K562 (cell line): ENCODE data around the gene ZNF385D. TPM values are rescaled to one million over a fixed set of nuclear protein-coding genes. Genes with fewer than 3 reads are reported as not detected.

Experiments used
- EHMT2 ChIP-seq: fragments of 450-650 bp; IDR thresholded peaks from 2 replicates; pipeline ENCODE4 v1.6.1; 2018; ENCODE audit warnings: antibody characterized with exemption
- ERF ChIP-seq: fragments of 450-650 bp; formaldehyde crosslinking; IDR thresholded peaks from 2 replicates; pipeline ENCODE4 v1.4.0; 2020; ENCODE audit warnings: mild to moderate bottlenecking, mixed read lengths
- FOSL1 ChIP-seq: fragments of 200-800 bp; sonication (Bioruptor generic); conservative IDR thresholded peaks from 2 replicates; pipeline ENCODE4 v1.6.1; 2016; ENCODE audit warnings: missing genetic modification characterization, missing compliant biosample characterization
- RBM34 ChIP-seq: fragments of 200-400 bp; formaldehyde crosslinking; IDR thresholded peaks from 2 replicates; pipeline ENCODE4 v1.6.1; 2018; ENCODE audit warnings: low read length, borderline replicate concordance; ENCODE audit not compliant: insufficient read depth
- ZNF3 ChIP-seq: fragments of 250-450 bp; sonication (Bioruptor Pico); IDR thresholded peaks from 2 replicates; pipeline ENCODE4 v1.5.0; 2021; ENCODE audit warnings: mild to moderate bottlenecking, moderate library complexity
- ZNF717 ChIP-seq: fragments of 250-450 bp; sonication (Bioruptor Pico); IDR thresholded peaks from 2 replicates; pipeline ENCODE4 v1.5.0; 2021
- polyA plus RNA-seq, 8 experiments: library from polyadenylated mRNA; depleted of rRNA in 4 of 8; stranded (reverse) in 5 of 8; unstranded in 3 of 8; fragments of >200 nt; fragmentation: Nextera tagmentation in 2 of 8; fragmentation: Illumina TruSeq in 1 of 8; extraction: Ambion mirVana in 2 of 8; extraction: Trizol in 1 of 8; gene quantifications; 2 replicates each; pipeline versions ENCODE4 v1.2.1 to v1.2.3, GENCODE V29; 2011 to 2014; ENCODE audit warnings: inconsistent platforms in 1 of 8, missing spikeins in 1 of 8
- total RNA-seq, 7 experiments: library from RNA; depleted of rRNA in 6 of 7; stranded (reverse); fragments of >200 nt in 6 of 7; fragmentation: Illumina TruSeq in 2 of 7; extraction: Trizol in 2 of 7; gene quantifications; 2 replicates each; pipeline versions ENCODE4 v1.2.1 to v1.2.3, GENCODE V29; 2011 to 2021; ENCODE audit warnings: low replicate concordance in 1 of 7
- TF ChIP-seq, protein P1 (sequence below): fragments of 450-650 bp; IDR thresholded peaks from 2 replicates; pipeline ENCODE4 v1.6.1; 2016; ENCODE audit warnings: low read depth, mild to moderate bottlenecking, moderate library complexity
- TF ChIP-seq, protein P2 (sequence below): sonication (generic); formaldehyde crosslinking; IDR thresholded peaks from 2 replicates; pipeline ENCODE4 v1.8.0; 2022; ENCODE audit warnings: missing genetic modification reagents, mild to moderate bottlenecking, borderline replicate concordance
- TF ChIP-seq, protein P3 (sequence below): fragments of 250-450 bp; sonication (Bioruptor Pico); IDR thresholded peaks from 2 replicates; pipeline ENCODE4 v1.8.0; 2021; ENCODE audit warnings: moderate library complexity, mild to moderate bottlenecking, inconsistent platforms

The ZNF385D gene
- total and polyA plus RNA-seq, 9 of the 15 experiments (the other 6 are each of a cell fraction or from before 2014, with no cell fraction given) = 0.14 to 1.7 (median 0.51) TPM

DNA sequence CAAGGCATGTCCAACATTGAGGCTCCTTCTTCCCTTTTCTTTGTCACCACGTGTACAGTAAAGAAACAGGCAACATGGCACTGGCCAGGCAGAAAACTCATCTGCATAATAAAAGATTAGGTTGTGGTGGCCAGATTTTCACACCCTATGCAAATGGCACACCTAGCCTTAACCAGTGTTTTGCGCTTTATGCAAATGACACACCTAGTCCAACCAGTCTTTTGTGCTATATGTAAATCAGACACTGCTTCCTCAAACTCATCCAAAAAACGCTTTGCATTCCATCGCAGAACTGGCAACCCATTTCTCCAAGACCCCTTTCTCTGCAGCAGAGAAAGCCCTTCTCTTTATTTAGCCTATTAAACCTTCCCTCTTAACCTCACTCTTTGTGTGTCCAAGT lies 109.1 kb downstream of the ZNF385D start (continued):
- TF ChIP-seq FOSL1 (tag) = no peak
- TF ChIP-seq, protein P1, sequence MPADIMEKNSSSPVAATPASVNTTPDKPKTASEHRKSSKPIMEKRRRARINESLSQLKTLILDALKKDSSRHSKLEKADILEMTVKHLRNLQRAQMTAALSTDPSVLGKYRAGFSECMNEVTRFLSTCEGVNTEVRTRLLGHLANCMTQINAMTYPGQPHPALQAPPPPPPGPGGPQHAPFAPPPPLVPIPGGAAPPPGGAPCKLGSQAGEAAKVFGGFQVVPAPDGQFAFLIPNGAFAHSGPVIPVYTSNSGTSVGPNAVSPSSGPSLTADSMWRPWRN = no peak
- TF ChIP-seq, protein P2, sequence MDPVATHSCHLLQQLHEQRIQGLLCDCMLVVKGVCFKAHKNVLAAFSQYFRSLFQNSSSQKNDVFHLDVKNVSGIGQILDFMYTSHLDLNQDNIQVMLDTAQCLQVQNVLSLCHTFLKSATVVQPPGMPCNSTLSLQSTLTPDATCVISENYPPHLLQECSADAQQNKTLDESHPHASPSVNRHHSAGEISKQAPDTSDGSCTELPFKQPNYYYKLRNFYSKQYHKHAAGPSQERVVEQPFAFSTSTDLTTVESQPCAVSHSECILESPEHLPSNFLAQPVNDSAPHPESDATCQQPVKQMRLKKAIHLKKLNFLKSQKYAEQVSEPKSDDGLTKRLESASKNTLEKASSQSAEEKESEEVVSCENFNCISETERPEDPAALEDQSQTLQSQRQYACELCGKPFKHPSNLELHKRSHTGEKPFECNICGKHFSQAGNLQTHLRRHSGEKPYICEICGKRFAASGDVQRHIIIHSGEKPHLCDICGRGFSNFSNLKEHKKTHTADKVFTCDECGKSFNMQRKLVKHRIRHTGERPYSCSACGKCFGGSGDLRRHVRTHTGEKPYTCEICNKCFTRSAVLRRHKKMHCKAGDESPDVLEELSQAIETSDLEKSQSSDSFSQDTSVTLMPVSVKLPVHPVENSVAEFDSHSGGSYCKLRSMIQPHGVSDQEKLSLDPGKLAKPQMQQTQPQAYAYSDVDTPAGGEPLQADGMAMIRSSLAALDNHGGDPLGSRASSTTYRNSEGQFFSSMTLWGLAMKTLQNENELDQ (CRISPR knock-in tag) = no peak
- TF ChIP-seq RBM34 = no peak
- no peak for TF ChIP-seq EHMT2
- TF ChIP-seq ZNF3 = no peak
- TF ChIP-seq, protein P3, sequence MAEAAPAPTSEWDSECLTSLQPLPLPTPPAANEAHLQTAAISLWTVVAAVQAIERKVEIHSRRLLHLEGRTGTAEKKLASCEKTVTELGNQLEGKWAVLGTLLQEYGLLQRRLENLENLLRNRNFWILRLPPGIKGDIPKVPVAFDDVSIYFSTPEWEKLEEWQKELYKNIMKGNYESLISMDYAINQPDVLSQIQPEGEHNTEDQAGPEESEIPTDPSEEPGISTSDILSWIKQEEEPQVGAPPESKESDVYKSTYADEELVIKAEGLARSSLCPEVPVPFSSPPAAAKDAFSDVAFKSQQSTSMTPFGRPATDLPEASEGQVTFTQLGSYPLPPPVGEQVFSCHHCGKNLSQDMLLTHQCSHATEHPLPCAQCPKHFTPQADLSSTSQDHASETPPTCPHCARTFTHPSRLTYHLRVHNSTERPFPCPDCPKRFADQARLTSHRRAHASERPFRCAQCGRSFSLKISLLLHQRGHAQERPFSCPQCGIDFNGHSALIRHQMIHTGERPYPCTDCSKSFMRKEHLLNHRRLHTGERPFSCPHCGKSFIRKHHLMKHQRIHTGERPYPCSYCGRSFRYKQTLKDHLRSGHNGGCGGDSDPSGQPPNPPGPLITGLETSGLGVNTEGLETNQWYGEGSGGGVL (CRISPR knock-in tag) = no peak
- TF ChIP-seq ZNF717 = no peak
- no peak for TF ChIP-seq ERF (CRISPR knock-in tag)
